HG02970 (cell line): Measurements from ENCODE around the gene TATDN3.
"Not testable (repeated sequence)": the region's sequence is repeated elsewhere in the genome, so short reads cannot be mapped to it uniquely, and the experiment has no call there.

Experiments used
- ATAC-seq: cut with Tn5 transposase; IDR thresholded peaks from one replicate; pipeline ENCODE4 v1.9.1; 2021; ENCODE audit warnings: mild to moderate bottlenecking, moderate library complexity, moderate number of reproducible peaks; ENCODE audit not compliant: unreplicated experiment, low FRiP score

Gene TATDN3

GRCh38 chr1:212791676-212792395 lies at the start of gene TATDN3, which contains the start of gene NSL1:
TSS of gene TATDN3 (plus strand) at chr1:212791894. CDS start at chr1:212791922, 28 bp downstream.
TSS of gene NSL1 (minus strand) at chr1:212791777. CDS start at chr1:212791763, 14 bp downstream.
- ATAC-seq: peak; percentile 83

- ATAC-seq: no peak
Observed at GRCh38 chr1:212743901-212744475, 47.7 kb upstream of the TATDN3 start.

- no peak for ATAC-seq
Observed at GRCh38 chr1:212745303-212745702, 46.4 kb upstream of the TATDN3 start.

GRCh38 chr1:212746546-212746945 lies 45.1 kb upstream of the TATDN3 start:
- no peak for ATAC-seq

GRCh38 chr1:212749821-212750535 lies 41.7 kb upstream of the TATDN3 start:
- ATAC-seq: no peak

GRCh38 chr1:212752252-212752933 lies 39.3 kb upstream of the TATDN3 start:
- ATAC-seq: no peak

- ATAC-seq: no peak
Observed at GRCh38 chr1:212752934-212753497, 38.7 kb upstream of the TATDN3 start.

- ATAC-seq: no peak
Observed at GRCh38 chr1:212753749-212754148, 37.9 kb upstream of the TATDN3 start.

- ATAC-seq: no peak
Observed at GRCh38 chr1:212754193-212754592, 37.5 kb upstream of the TATDN3 start.

GRCh38 chr1:212754680-212755079 lies 37.0 kb upstream of the TATDN3 start:
- ATAC-seq: no peak

GRCh38 chr1:212759683-212760082 lies 32.0 kb upstream of the TATDN3 start:
- ATAC-seq: no peak

GRCh38 chr1:212760126-212760823 lies 31.4 kb upstream of the TATDN3 start:
- ATAC-seq: no peak

- ATAC-seq: no peak
Observed at GRCh38 chr1:212762234-212762633, 29.5 kb upstream of the TATDN3 start.

- no peak for ATAC-seq
Observed at GRCh38 chr1:212762839-212763238, 28.9 kb upstream of the TATDN3 start.

- not testable (repeated sequence) for ATAC-seq
Observed at GRCh38 chr1:212764718-212765281, 26.9 kb upstream of the TATDN3 start.

GRCh38 chr1:212766825-212767224 lies 24.9 kb upstream of the TATDN3 start:
- ATAC-seq: not testable (repeated sequence)

- no peak for ATAC-seq
Observed at GRCh38 chr1:212769459-212770167, 22.1 kb upstream of the TATDN3 start.

GRCh38 chr1:212771341-212771740 lies 20.4 kb upstream of the TATDN3 start:
- no peak for ATAC-seq

GRCh38 chr1:212773011-212773410 lies 18.7 kb upstream of the TATDN3 start:
- no peak for ATAC-seq
